Osteoblast (primary cell): ENCODE data around the gene PALLD. TPM values are rescaled to one million over a fixed set of nuclear protein-coding genes. Genes with fewer than 3 reads are reported as not detected.

Source experiments
- DNase-seq: peaks from one replicate; pipeline ENCODE4 v3.0.0; 2011; ENCODE audit warnings: low spot score, mixed read lengths; ENCODE audit not compliant: insufficient read length; ENCODE audit errors: missing footprints
- H2AFZ ChIP-seq: 2 replicates; pipeline ENCODE4 v1.6.0; 2011; ENCODE audit warnings: mild to moderate bottlenecking, low read length
- H3K27ac ChIP-seq: 2 replicates; pipeline ENCODE4 v1.5.1; 2011; ENCODE audit warnings: mild to moderate bottlenecking, low read depth, low read length, moderate library complexity
- H3K27me3 ChIP-seq: 2 replicates; pipeline ENCODE4 v1.6.0; 2012; ENCODE audit warnings: mild to moderate bottlenecking, control low read depth, inconsistent platforms, low read length, moderate library complexity; ENCODE audit not compliant: insufficient read depth
- H3K36me3 ChIP-seq: 2 replicates; pipeline ENCODE4 v1.5.1; 2011; ENCODE audit warnings: mild to moderate bottlenecking, low read length, control low read depth, moderate library complexity; ENCODE audit not compliant: insufficient read depth
- H3K4me1 ChIP-seq: 2 replicates; pipeline ENCODE4 v1.5.1; 2011; ENCODE audit warnings: mild to moderate bottlenecking, low read length, control low read depth, moderate library complexity; ENCODE audit not compliant: insufficient read depth
- H3K4me2 ChIP-seq: 2 replicates; pipeline ENCODE4 v1.6.0; 2011; ENCODE audit warnings: mild to moderate bottlenecking, low read length; ENCODE audit not compliant: insufficient read depth
- H3K4me3 ChIP-seq: fragments of 200-600 bp; sonication (generic); 3 replicates; pipeline ENCODE4 v1.5.1; 2012; ENCODE audit warnings: mild to moderate bottlenecking, low read length, inconsistent platforms; ENCODE audit not compliant: insufficient read depth
- H3K79me2 ChIP-seq: 2 replicates; pipeline ENCODE4 v1.6.0; 2012; ENCODE audit warnings: mild to moderate bottlenecking, low read length, control low read depth, inconsistent platforms; ENCODE audit not compliant: insufficient read depth
- H3K9me3 ChIP-seq: 2 replicates; pipeline ENCODE4 v1.5.1; 2011; ENCODE audit warnings: low read depth, low read length, control low read depth
- H4K20me1 ChIP-seq: 2 replicates; pipeline ENCODE4 v1.6.0; 2012; ENCODE audit warnings: mild to moderate bottlenecking, low read length, control low read depth; ENCODE audit not compliant: insufficient read depth
- CTCF ChIP-seq: IDR thresholded peaks from 2 replicates; pipeline ENCODE4 v1.5.1; 2011; ENCODE audit warnings: mild to moderate bottlenecking, low read depth, low read length, moderate library complexity; ENCODE audit errors: extremely low read depth
- total RNA-seq: library from RNA; depleted of rRNA; stranded (reverse); fragments of >200 nt; gene quantifications from 2 replicates; pipeline ENCODE4 v1.2.3, GENCODE V29; 2012

PALLD gene
- total RNA-seq, 1 donor: 244 TPM

- Histone ChIP-seq H3K27ac (peak overlapping the region; percentile 95), H3K4me1 (peaks cover 66% of the 10 kb centered on the region), H3K4me2 (peak overlapping the region; percentile 59)
Observed at GRCh38 chr4:168619266-168619631, 122.4 kb downstream of the PALLD start.

GRCh38 chr4:168621806-168622589 is 125.1 kb downstream of the PALLD start:
- peak; percentile 92 for DNase-seq
- H3K27ac ChIP-seq: peak overlapping the region; percentile 93
- no peaks in the 10 kb centered on the region for H4K20me1 ChIP-seq
- peaks cover 45% of the 10 kb centered on the region for H3K4me1 ChIP-seq
- no peaks in the 10 kb centered on the region for H3K36me3 ChIP-seq
- H3K9me3 ChIP-seq: no peaks in the 10 kb centered on the region
- no peaks in the 10 kb centered on the region for H3K79me2 ChIP-seq
- peak overlapping the region; percentile 67 for H3K4me2 ChIP-seq
- H3K4me3 ChIP-seq: peak overlapping the region; percentile 6
- no peaks in the 10 kb centered on the region for H3K27me3 ChIP-seq
- no peak for TF ChIP-seq CTCF
- H2AFZ ChIP-seq: peak overlapping the region; percentile 54

More at GRCh38 chr4:168619266-168619631, 122.4 kb downstream of the PALLD start:
- Histone ChIP-seq H3K79me2 (no peaks in the 10 kb centered on the region), H3K4me3 (peak overlapping the region; percentile 18), H4K20me1 (no peaks in the 10 kb centered on the region), H2AFZ (no peak overlapping the region), H3K27me3 (no peaks in the 10 kb centered on the region), H3K36me3 (no peaks in the 10 kb centered on the region), H3K9me3 (no peaks in the 10 kb centered on the region)
- DNase-seq: no peak
- TF ChIP-seq CTCF: no peak

- Histone ChIP-seq H4K20me1 (no peaks in the 10 kb centered on the region), H3K4me1 (peaks cover 45% of the 10 kb centered on the region), H3K27ac (peak overlapping the region; percentile 93), H3K27me3 (no peaks in the 10 kb centered on the region), H3K9me3 (no peaks in the 10 kb centered on the region), H3K79me2 (no peaks in the 10 kb centered on the region), H3K4me3 (no peak overlapping the region), H3K36me3 (no peaks in the 10 kb centered on the region), H3K4me2 (peak overlapping the region; percentile 67), H2AFZ (peak overlapping the region; percentile 7)
- TF ChIP-seq CTCF: no peak
- no peak for DNase-seq
Observed at GRCh38 chr4:168622600-168622999, 125.7 kb downstream of the PALLD start.

- TF ChIP-seq CTCF: no peak
- Histone ChIP-seq H3K9me3 (no peaks in the 10 kb centered on the region), H4K20me1 (no peaks in the 10 kb centered on the region), H3K4me2 (peak overlapping the region; percentile 67), H3K27me3 (no peaks in the 10 kb centered on the region), H3K4me1 (peaks cover 41% of the 10 kb centered on the region), H3K27ac (peak overlapping the region; percentile 93), H3K79me2 (no peaks in the 10 kb centered on the region), H3K4me3 (no peak overlapping the region), H3K36me3 (no peaks in the 10 kb centered on the region), H2AFZ (no peak overlapping the region)
- peak; percentile 41 for DNase-seq
Observed at GRCh38 chr4:168623011-168623410, 126.2 kb downstream of the PALLD start.
